Heart left ventricle (tissue), 16 donors: ENCODE results near the gene JMJD7. TPM values are rescaled to one million over a fixed set of nuclear protein-coding genes. Genes with fewer than 3 reads are reported as not detected.

Experiments
- ATAC-seq, 4 donors: fragments of 200-7000 bp; cut with Tn5 transposase; one replicate each; pipeline ENCODE4 v1.9.1; 2020 to 2022; ENCODE audit warnings: moderate library complexity in 4 of 4, mild to moderate bottlenecking in 3 of 4, moderate number of reproducible peaks in 1 of 4
- DNase-seq, 5 donors: peaks; one replicate each; pipeline ENCODE4 v3.0.0-alpha.2; 2020
- H3K27ac ChIP-seq, 12 donors: fragments of 200-600 bp; sonication (generic) in 4 of 12; one replicate each; pipeline versions ENCODE4 v1.5.0 to v1.8.0; 2016 to 2022; ENCODE audit warnings: mild to moderate bottlenecking in 2 of 12
- H3K27me3 ChIP-seq, 9 donors: fragments of 200-600 bp; sonication (generic) in 2 of 9; one replicate each; pipeline versions ENCODE4 v1.5.1 to v1.8.0; 2016 to 2022; ENCODE audit warnings: mild to moderate bottlenecking in 3 of 9
- H3K36me3 ChIP-seq, 9 donors: fragments of 200-600 bp; sonication (generic) in 2 of 9; one replicate each; pipeline versions ENCODE4 v1.5.0 to v1.8.0; 2018 to 2022; ENCODE audit warnings: mild to moderate bottlenecking in 2 of 9
- H3K4me1 ChIP-seq, 12 donors: fragments of 200-600 bp; sonication (generic) in 4 of 12; one replicate each; pipeline versions ENCODE4 v1.5.0 to v1.8.0; 2016 to 2022; ENCODE audit warnings: mild to moderate bottlenecking in 3 of 12
- H3K4me3 ChIP-seq, 12 donors: fragments of 200-600 bp; sonication (generic) in 4 of 12; one replicate each; pipeline versions ENCODE4 v1.5.0 to v1.8.0; 2017 to 2022; ENCODE audit warnings: mild to moderate bottlenecking in 9 of 12, moderate library complexity in 4 of 12
- H3K9me3 ChIP-seq, 12 donors: fragments of 200-600 bp; sonication (generic) in 4 of 12; one replicate each; pipeline versions ENCODE4 v1.5.0 to v1.8.0; 2016 to 2022; ENCODE audit warnings: mild to moderate bottlenecking in 1 of 12
- CTCF ChIP-seq, 12 donors: fragments of 200-600 bp; sonication (generic) in 4 of 12; IDR thresholded peaks; one replicate each; pipeline versions ENCODE4 v1.5.0 to v1.8.0; 2018 to 2022; ENCODE audit warnings: antibody characterized with exemption in 12 of 12, mild to moderate bottlenecking in 5 of 12
- POLR2A ChIP-seq, 2 donors: fragments of 450-650 bp; IDR thresholded peaks; one replicate each; pipeline ENCODE4 v1.6.1; 2017; ENCODE audit warnings: antibody characterized with exemption in 2 of 2, mild to moderate bottlenecking in 2 of 2, moderate library complexity in 2 of 2
- WGBS, 4 donors: extraction: QIAGEN DNeasy Blood & Tissue Kit in 2 of 4; methylation state at CpG; one replicate each; pipeline versions ENCODE4 v1.1.5 to v1.1.7; 2013 to 2018; 5-methylcytosine and 5-hydroxymethylcytosine counted together
- intact Hi-C, 10 donors: fragments of 100-400 bp; cut with DNase I; formaldehyde crosslinking; loops; one replicate each; pipeline versions ENCODE4 v1.11.1 to v1.14.2; 2022
- polyA plus RNA-seq, 2 donors: library from polyadenylated mRNA; stranded (reverse); fragments of 200-250 nt; gene quantifications; one replicate each; pipeline ENCODE4 v1.2.3, GENCODE V29; 2013
- total RNA-seq, 9 donors: library from RNA; depleted of rRNA in 2 of 9; stranded (reverse); fragments of >200 nt in 2 of 9; fragmentation: NEBNext Ultra II Directional in 3 of 9; extraction: Animal tissue kit (Norgen Biotek cat#: 25700) in 3 of 9; gene quantifications; one replicate each; pipeline versions ENCODE4 v1.1.0 to v1.2.4, GENCODE V29; 2016 to 2023
- donor health status: ischemic (EF 13 %, LVEDD 7.1; RV severe dilation, severe dysfunction).
- donor health status: healthy with polysubstance abuse.
- donor health status: DM: no; HTN: yes; CAD: no.
- donor health status: DM: no; HTN: no; CAD: no.
- donor health status: ischemic (EF 25% LVEDD 6.9; RV normal size, moderate dysfunction).
- donor health status: ischemic (EF 25% LVEDD 5.7; RV mildly dilated, moderate dysfunction).
- donor health status: healthy.
- donor health status: DM: yes; HTN: yes; CAD: no.
- donor health status: ischemic (EF 35%, LVEDD 5.7; RV mildly dilated, moderate dysfunction).
- donor health status: nonischemic (EF 11% LVEDD 7.7; RV severe dilation, severe dysfunction).
- donor health status: DM: yes; HTN: yes; CAD: no.
- donor health status: PGD.
- donor health status: ischemic (EF 29% LVEDD 5.4; RV normal size, mild dysfunction).
- donor health status: nonischemic (EF 23%, LVEDD 6.1; RV moderate dilation, normal function).

Gene JMJD7
- total and polyA plus RNA-seq, 11 donors, result 5.4 to 20.6 (median 11.8) TPM

GRCh38 chr15:41780266-41780665, 47.6 kb upstream of the JMJD7 start:
- TF ChIP-seq CTCF (IDR thresholded peaks at IDR 0.05) (no peak), POLR2A (IDR thresholded peaks at IDR 0.05) (no peak)
- H3K27me3 ChIP-seq, result no peaks in the 10 kb centered on the region
- WGBS, 4 donors, result 48 to 54% (median 51%) methylated on average over 2 of the region's 2 CpGs
- no peak overlapping the region for H3K4me3 ChIP-seq
- H3K36me3 ChIP-seq, result no peaks in the 10 kb centered on the region
- no peaks in the 10 kb centered on the region for H3K9me3 ChIP-seq
- peaks cover 3 to 48% (median 28%) of the 10 kb centered on the region in 12 donors for H3K4me1 ChIP-seq
- intact Hi-C loops, result no loop called here
- DNase-seq, result no peak
- peak overlapping the region in 7 of 12 donors; percentile 6 to 49 (median 32) for H3K27ac ChIP-seq
- no peak for ATAC-seq

GRCh38 chr15:41780727-41781126, 47.2 kb upstream of the JMJD7 start:
- Histone ChIP-seq H3K4me3 (no peak overlapping the region), H3K27me3 (no peaks in the 10 kb centered on the region), H3K4me1 (peaks cover 0 to 44% (median 24%) of the 10 kb centered on the region in 12 donors), H3K9me3 (no peaks in the 10 kb centered on the region), H3K36me3 (no peaks in the 10 kb centered on the region), H3K27ac (peak overlapping the region in 2 of 12 donors; percentile 10 to 48)
- WGBS, 4 donors, result 44 to 63% (median 52%) methylated on average over 1 of the region's 1 CpG
- ATAC-seq, result no peak
- DNase-seq, result no peak
- TF ChIP-seq POLR2A (IDR thresholded peaks at IDR 0.05), result no peak
- no peak for TF ChIP-seq CTCF (IDR thresholded peaks at IDR 0.05)
- intact Hi-C loops, result no loop called here

GRCh38 chr15:41782371-41783282, 45.3 kb upstream of the JMJD7 start:
- DNase-seq (no peak), ATAC-seq (no peak)
- H3K27ac ChIP-seq, result no peak overlapping the region
- H3K4me1 ChIP-seq, result peaks cover 0 to 27% (median 12%) of the 10 kb centered on the region in 12 donors
- H3K36me3 ChIP-seq, result no peaks in the 10 kb centered on the region
- WGBS, 4 donors, result 89 to 92% (median 91%) methylated on average over 5 of the region's 5 CpGs
- TF ChIP-seq CTCF (IDR thresholded peaks at IDR 0.05) (no peak), POLR2A (IDR thresholded peaks at IDR 0.05) (no peak)
- no peaks in the 10 kb centered on the region for H3K9me3 ChIP-seq
- no peaks in the 10 kb centered on the region for H3K27me3 ChIP-seq
- intact Hi-C loops, result no loop called here
- H3K4me3 ChIP-seq, result no peak overlapping the region

- Histone ChIP-seq H3K27me3 (no peaks in the 10 kb centered on the region), H3K4me1 (peaks cover 0 to 27% (median 13%) of the 10 kb centered on the region in 12 donors), H3K36me3 (no peaks in the 10 kb centered on the region), H3K9me3 (no peaks in the 10 kb centered on the region), H3K4me3 (no peak overlapping the region), H3K27ac (no peak overlapping the region)
- DNase-seq (no peak), ATAC-seq (no peak)
- intact Hi-C loops, result no loop called here
- WGBS, 4 donors, result 47 to 67% (median 56%) methylated on average over 1 of the region's 1 CpG
- TF ChIP-seq CTCF (IDR thresholded peaks at IDR 0.05) (no peak), POLR2A (IDR thresholded peaks at IDR 0.05) (no peak)
Observed at GRCh38 chr15:41783296-41783695, 44.6 kb upstream of the JMJD7 start.
